ENCODE measurements around the gene BABAM2. TPM values are rescaled to one million over a fixed set of nuclear protein-coding genes. Genes with fewer than 3 reads are reported as not detected.

Gene BABAM2
- total RNA-seq, 1 donor from 2014 or later = 58.9 TPM

DNA sequence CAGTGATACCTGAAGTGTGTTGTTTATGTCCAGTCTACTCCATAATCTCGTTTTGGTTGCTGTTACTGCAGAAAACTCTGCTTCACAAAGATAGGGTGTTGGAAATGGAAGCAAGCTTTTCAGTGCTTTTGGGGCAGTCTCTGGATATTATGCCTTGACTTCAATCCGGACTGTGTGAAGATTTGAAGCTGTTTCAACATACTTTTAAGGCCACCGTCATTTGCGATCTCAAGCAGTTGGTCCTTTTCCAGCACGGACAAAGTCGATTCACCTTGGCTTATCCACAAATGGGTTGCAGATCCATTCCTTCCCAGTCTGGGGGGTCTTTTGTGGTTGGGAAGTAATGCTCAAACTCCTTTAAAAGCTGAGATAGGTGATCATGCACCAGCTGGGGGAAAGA lies 20.8 kb upstream of the BABAM2 start:
- Histone ChIP-seq H3K4me1 (no peaks in the 10 kb centered on the region), H3K9me3 (replicated peaks) (no peaks in the 10 kb centered on the region), H3K4me3 (no peak overlapping the region), H3K27ac (replicated peaks) (no peak overlapping the region), H3K27me3 (ENCODE audit: low read depth) (no peaks in the 10 kb centered on the region), H3K36me3 (no peaks in the 10 kb centered on the region)
- intact Hi-C loops (cut with micrococcal nuclease) = no loop called here
- DNase-seq = no peak
- TF ChIP-seq, protein P1, sequence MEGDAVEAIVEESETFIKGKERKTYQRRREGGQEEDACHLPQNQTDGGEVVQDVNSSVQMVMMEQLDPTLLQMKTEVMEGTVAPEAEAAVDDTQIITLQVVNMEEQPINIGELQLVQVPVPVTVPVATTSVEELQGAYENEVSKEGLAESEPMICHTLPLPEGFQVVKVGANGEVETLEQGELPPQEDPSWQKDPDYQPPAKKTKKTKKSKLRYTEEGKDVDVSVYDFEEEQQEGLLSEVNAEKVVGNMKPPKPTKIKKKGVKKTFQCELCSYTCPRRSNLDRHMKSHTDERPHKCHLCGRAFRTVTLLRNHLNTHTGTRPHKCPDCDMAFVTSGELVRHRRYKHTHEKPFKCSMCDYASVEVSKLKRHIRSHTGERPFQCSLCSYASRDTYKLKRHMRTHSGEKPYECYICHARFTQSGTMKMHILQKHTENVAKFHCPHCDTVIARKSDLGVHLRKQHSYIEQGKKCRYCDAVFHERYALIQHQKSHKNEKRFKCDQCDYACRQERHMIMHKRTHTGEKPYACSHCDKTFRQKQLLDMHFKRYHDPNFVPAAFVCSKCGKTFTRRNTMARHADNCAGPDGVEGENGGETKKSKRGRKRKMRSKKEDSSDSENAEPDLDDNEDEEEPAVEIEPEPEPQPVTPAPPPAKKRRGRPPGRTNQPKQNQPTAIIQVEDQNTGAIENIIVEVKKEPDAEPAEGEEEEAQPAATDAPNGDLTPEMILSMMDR (IDR thresholded peaks at IDR 0.05; ENCODE audit: borderline replicate concordance) = no peak

DNA sequence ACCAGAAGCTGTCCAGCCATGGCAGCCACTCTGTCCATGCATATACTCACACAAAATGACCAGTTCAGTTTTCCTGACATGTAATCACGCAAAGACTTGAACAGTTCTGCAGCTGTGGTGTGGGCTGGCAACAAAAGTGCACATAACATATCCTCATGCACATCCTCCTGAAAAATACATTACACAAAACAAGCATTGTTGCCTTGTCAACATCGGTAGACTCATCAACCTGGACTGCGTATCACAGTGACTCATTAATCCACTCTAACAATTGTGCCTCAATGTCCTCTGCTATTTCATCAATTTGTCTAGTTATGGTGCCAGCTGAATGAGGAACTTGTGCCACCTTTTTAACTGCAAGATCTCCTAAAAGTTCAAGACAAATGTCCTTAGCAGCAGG lies 19.8 kb upstream of the BABAM2 start:
- intact Hi-C loops (cut with micrococcal nuclease) = no loop called here
- Histone ChIP-seq H3K4me3 (no peak overlapping the region), H3K4me1 (no peaks in the 10 kb centered on the region), H3K27ac (replicated peaks) (no peak overlapping the region), H3K36me3 (no peaks in the 10 kb centered on the region), H3K27me3 (ENCODE audit: low read depth) (no peaks in the 10 kb centered on the region), H3K9me3 (replicated peaks) (peaks cover 4% of the 10 kb centered on the region)
- TF ChIP-seq, protein P1 (IDR thresholded peaks at IDR 0.05; ENCODE audit: borderline replicate concordance) = no peak
- no peak for DNase-seq

DNA sequence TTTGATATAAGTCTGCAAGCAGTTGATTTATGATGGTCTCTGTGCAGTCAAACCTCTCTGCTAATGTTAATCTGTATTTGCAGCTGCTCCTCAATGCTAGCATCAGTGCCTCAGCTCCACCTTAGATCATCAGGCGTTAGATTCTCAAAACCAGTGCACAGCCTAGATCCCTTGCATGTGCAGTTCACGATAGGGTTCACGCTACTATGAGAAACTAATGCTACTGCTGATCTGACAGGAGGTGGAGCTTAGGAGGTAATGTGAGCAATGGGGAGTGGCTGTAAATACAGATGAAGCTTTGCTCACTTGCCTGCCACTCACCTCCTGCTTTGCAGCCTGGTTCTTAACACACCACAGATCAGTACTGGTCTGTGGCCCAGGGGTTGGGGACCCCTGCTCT lies 18.7 kb upstream of the BABAM2 start:
- Histone ChIP-seq H3K36me3 (peaks cover 5% of the 10 kb centered on the region), H3K4me3 (no peak overlapping the region), H3K27me3 (ENCODE audit: low read depth) (no peaks in the 10 kb centered on the region), H3K27ac (replicated peaks) (no peak overlapping the region), H3K4me1 (no peaks in the 10 kb centered on the region), H3K9me3 (replicated peaks) (peaks cover 14% of the 10 kb centered on the region)
- TF ChIP-seq, protein P1 (IDR thresholded peaks at IDR 0.05; ENCODE audit: borderline replicate concordance) = no peak
- intact Hi-C loops (cut with micrococcal nuclease) = no loop called here
- no peak for DNase-seq

DNA sequence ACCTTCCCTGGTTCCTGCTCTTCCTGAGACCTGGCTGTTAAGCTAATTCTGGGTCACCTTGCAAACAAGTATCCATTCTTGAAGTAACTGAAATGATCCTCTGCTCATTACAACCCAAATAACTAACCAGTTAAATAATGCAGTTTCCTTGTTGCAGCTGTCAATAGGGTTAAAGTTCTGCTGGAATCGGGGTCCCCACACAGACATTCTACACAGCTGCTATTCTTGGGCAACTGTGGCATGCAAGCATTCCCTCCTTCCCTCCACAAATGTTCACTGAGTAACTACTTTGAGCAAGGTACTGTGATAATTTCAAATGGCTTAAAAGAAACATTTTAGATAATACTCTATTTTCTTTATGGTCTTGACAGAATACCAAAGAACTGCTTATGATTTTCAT lies 17.4 kb upstream of the BABAM2 start:
- intact Hi-C loops (cut with micrococcal nuclease) = no loop called here
- H3K4me1 ChIP-seq = no peaks in the 10 kb centered on the region
- peaks cover 14% of the 10 kb centered on the region for H3K9me3 ChIP-seq (replicated peaks)
- no peak overlapping the region for H3K4me3 ChIP-seq
- no peaks in the 10 kb centered on the region for H3K27me3 ChIP-seq (ENCODE audit: low read depth)
- H3K36me3 ChIP-seq = peaks cover 5% of the 10 kb centered on the region
- no peak overlapping the region for H3K27ac ChIP-seq (replicated peaks)
- TF ChIP-seq, protein P1 (IDR thresholded peaks at IDR 0.05; ENCODE audit: borderline replicate concordance) = no peak
- DNase-seq = no peak

DNA sequence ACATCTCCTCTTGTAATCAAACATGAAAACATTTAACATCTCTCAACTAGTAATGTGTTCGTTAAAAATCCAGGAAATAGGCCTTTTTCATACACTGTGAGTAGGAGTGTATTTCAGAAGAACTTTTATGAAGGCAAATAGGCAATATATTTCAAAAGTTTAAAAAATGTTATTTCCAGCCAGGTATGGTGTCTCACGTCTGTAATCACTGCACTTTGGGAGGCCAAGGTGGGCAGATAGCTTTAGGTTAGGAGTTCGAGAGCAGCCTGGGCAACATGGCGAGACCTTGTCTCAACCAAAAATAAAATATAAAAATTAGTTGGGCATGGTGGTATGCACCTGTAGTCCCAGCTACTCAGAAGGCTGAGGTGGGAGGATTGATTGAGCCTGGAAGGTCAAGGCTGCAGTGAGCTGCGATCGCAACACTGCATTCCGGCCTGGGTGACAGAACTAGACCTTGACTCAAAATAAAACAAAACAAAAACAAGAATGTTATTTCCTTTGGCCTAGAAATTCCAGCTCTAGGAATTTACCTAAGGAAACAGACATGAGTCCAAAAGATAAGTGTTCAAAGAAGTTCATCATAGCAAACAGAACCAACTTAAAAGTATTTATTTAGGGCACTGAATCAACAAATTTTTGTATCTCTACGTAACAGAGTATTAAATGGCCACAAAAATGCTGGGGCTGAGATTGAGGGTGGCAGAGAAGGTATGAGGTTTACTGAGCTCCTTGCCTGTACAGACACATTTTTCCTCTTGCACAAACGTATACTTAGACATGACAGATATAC lies 15.2 kb upstream of the BABAM2 start:
- intact Hi-C loops (cut with micrococcal nuclease) = no loop called here
- TF ChIP-seq, protein P1 (IDR thresholded peaks at IDR 0.05; ENCODE audit: borderline replicate concordance) = no peak

More for the DNA sequence above, 15.2 kb upstream of the BABAM2 start:
- Histone ChIP-seq H3K27me3 (ENCODE audit: low read depth) (no peaks in the 10 kb centered on the region), H3K4me3 (no peak overlapping the region), H3K36me3 (peaks cover 5% of the 10 kb centered on the region), H3K9me3 (replicated peaks) (peaks cover 14% of the 10 kb centered on the region), H3K27ac (replicated peaks) (no peak overlapping the region), H3K4me1 (no peaks in the 10 kb centered on the region)
- no peak for DNase-seq

Measured in left ventricle myocardium inferior (tissue), 1 donor.